Activated CD8-positive, alpha-beta T cell treated with anti-CD3 and anti-CD28 coated beads for 36 hours (primary cell): ENCODE measurements around the gene KIAA1755. TPM values are rescaled to one million over a fixed set of nuclear protein-coding genes. Genes with fewer than 3 reads are reported as not detected.

ENCODE experiments used
- ATAC-seq: fragments of 200-7000 bp; cut with Tn5 transposase; one replicate; pipeline ENCODE4 v1.10.0; 2021; ENCODE audit warnings: mild to moderate bottlenecking, moderate library complexity
- CTCF ChIA-PET: fragments of 350-600 bp; sonication (Branson Sonifier 250); formaldehyde crosslinking; loops from one replicate; lab custom pipeline; 2021; ENCODE audit warnings: antibody characterized with exemption; lab: Charles Lee
- POLR2A ChIA-PET: fragments of 350-600 bp; sonication (Branson Sonifier 250); formaldehyde crosslinking; loops from one replicate; lab custom pipeline; 2021; ENCODE audit warnings: antibody characterized with exemption; lab: Charles Lee
- DNase-seq: peaks from one replicate; pipeline ENCODE4 v3.0.0-alpha.2; 2020
- H3K27ac Mint-ChIP-seq: one replicate; pipeline ENCODE4 v1.8.0; 2021; ENCODE audit warnings: mild to moderate bottlenecking, mixed read lengths
- H3K27me3 Mint-ChIP-seq: one replicate; pipeline ENCODE4 v1.8.0; 2021; ENCODE audit warnings: mixed read lengths
- H3K36me3 Mint-ChIP-seq: one replicate; pipeline ENCODE4 v1.8.0; 2021; ENCODE audit warnings: low read depth, mixed read lengths
- H3K4me1 Mint-ChIP-seq: one replicate; pipeline ENCODE4 v1.8.0; 2021; ENCODE audit warnings: low read depth, mixed read lengths
- H3K4me3 Mint-ChIP-seq: one replicate; pipeline ENCODE4 v1.8.0; 2021; ENCODE audit warnings: mild to moderate bottlenecking, moderate library complexity, mixed read lengths
- H3K9me3 Mint-ChIP-seq: one replicate; pipeline ENCODE4 v1.8.0; 2021; ENCODE audit warnings: mixed read lengths
- intact Hi-C: fragments of 100-400 bp; cut with micrococcal nuclease; formaldehyde crosslinking; loops from one replicate; pipeline ENCODE4 v1.10.0; 2022
- total RNA-seq, 2 experiments: library from RNA; stranded (reverse); gene quantifications; one replicate each; pipeline ENCODE4 v1.2.3, GENCODE V29; 2021
- TF ChIP-seq, protein P1 (sequence below): fragments of 200-600 bp; IDR thresholded peaks from one replicate; pipeline ENCODE4 v1.8.0; 2022; ENCODE audit warnings: antibody characterized with exemption, mild to moderate bottlenecking

The KIAA1755 gene
- total RNA-seq, 2 experiments from 2014 or later = not detected

DNA sequence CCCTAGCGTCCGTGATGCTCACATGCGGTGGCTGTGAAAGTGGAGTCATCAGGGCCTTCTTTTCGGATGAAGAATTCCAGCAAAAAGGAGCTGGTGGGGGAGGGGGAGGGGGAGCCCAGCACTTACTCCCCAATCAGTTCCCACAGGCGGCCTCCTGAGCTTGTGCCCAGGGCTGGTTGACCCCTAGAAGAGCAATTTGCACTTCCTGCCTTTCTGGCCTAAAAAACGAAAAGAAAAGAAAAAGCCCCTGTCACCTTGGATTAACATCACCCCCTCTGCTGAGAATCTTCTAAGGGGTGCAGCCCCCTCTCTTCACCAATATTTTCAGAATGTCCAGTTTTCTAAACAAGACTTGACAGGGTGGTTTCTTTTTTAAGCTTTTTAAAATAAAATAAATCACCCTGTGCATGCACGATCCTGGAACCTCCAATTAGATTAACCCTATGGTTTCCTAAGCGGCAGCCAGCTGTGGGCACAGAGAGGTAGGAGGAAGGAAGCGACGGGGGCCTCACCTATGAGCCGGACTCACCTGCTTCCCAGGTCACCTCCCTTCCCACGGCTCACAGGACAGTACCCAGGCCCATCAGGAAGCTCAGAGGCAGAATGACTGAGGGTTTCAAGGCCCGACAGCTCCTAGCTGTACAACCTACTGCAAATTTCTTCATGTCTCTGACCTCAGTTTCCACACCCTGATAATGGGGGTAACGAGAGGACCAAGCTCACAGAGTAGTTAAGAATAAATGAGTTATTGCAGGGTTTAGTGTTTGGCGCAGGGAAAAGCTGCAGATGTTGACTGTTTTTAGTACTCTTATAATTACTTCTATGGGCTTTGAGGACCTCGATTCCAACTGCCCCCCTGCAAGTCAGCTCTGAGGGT lies 85.0 kb downstream of the KIAA1755 start:
- H3K36me3 Mint-ChIP-seq = no peaks in the 10 kb centered on the region
- no peak for ATAC-seq
- no peaks in the 10 kb centered on the region for H3K9me3 Mint-ChIP-seq
- H3K27ac Mint-ChIP-seq = no peak overlapping the region
- H3K27me3 Mint-ChIP-seq = peaks cover 6% of the 10 kb centered on the region
- CTCF ChIA-PET = interaction anchor here (1.1 to 1.6 kb wide), 2 partner anchors 45 to 102 kb away, joined by 3 to 9 read pairs; no protein-coding TSS in a partner anchor
- TF ChIP-seq, protein P1, sequence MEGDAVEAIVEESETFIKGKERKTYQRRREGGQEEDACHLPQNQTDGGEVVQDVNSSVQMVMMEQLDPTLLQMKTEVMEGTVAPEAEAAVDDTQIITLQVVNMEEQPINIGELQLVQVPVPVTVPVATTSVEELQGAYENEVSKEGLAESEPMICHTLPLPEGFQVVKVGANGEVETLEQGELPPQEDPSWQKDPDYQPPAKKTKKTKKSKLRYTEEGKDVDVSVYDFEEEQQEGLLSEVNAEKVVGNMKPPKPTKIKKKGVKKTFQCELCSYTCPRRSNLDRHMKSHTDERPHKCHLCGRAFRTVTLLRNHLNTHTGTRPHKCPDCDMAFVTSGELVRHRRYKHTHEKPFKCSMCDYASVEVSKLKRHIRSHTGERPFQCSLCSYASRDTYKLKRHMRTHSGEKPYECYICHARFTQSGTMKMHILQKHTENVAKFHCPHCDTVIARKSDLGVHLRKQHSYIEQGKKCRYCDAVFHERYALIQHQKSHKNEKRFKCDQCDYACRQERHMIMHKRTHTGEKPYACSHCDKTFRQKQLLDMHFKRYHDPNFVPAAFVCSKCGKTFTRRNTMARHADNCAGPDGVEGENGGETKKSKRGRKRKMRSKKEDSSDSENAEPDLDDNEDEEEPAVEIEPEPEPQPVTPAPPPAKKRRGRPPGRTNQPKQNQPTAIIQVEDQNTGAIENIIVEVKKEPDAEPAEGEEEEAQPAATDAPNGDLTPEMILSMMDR = no peak
- intact Hi-C loops = no loop called here
- POLR2A ChIA-PET = no interaction called here
- no peak overlapping the region for H3K4me3 Mint-ChIP-seq
- DNase-seq = no peak
- no peaks in the 10 kb centered on the region for H3K4me1 Mint-ChIP-seq

DNA sequence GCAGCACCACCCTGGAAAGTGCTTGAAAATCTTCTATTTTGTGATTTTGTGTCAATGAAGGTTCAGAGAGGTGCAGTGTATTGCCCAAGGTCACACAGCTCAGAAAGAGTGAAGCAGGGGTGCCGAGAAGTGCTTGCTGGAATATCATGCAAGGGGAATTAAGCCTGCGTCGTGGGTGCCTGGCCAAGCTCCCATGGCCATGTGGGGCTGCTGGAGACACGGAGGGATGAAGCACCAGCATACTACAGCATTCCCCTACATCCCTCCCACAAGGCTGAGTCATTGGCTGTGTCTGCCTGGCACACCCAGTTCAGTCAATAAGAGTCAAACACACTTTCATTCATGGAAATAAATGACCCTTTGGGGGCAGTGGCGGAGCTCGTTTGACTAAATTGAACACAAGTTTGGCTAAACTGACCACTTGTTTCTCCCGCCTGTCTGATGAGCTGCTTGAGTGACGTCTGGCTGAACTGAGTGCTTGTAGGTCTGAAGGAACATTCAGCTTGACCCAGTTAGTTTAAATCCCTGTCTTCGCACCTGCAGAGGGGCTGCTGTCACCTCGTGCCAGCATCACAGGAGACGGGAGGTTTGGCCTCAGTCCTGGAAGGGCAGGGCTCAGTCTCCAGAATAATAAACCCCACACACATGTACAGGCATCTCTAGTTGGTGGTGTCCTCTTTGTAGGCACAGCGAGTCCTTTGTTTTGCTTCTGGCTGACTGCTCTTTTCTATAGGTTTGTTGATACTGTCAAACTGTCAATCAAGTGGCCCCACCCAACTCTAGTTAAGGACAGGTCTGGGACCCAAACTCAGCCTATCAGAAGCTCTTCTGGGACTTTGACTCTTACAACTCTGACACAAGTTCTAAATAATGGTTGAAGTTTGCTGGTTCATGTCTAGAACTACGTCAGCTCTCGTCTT lies 87.0 kb downstream of the KIAA1755 start:
- no peak for DNase-seq
- Mint-ChIP-seq H3K27me3 (no peaks in the 10 kb centered on the region), H3K36me3 (no peaks in the 10 kb centered on the region), H3K4me3 (no peak overlapping the region), H3K27ac (no peak overlapping the region), H3K9me3 (no peaks in the 10 kb centered on the region), H3K4me1 (peaks cover 4% of the 10 kb centered on the region)
- ChIA-PET POLR2A (no interaction called here), CTCF (interaction anchor here (0.9 kb wide), 1 partner anchor 9 kb away, joined by 3 read pairs; no protein-coding TSS in a partner anchor)
- intact Hi-C loops = no loop called here
- ATAC-seq = no peak
- TF ChIP-seq, protein P1 = no peak

DNA sequence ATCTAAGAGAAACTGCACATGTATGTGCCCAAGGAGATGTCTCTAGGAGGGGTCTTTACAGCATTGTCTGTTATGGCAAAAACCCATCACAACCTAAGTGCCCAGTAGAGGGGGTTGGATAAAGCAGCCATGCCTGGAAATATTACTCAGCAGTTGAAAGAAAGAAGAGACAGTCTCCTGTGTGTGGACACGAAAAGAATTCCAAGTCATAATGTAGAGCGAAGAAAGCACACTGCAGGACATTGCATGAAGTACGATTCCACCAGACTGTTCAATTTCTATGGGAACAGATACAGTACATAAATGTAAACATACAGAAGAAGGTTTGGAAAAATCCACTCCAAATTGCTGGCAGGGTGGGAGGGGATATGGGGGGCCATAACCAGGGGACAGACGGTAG lies 88.1 kb downstream of the KIAA1755 start:
- H3K27me3 Mint-ChIP-seq = no peaks in the 10 kb centered on the region
- TF ChIP-seq, protein P1 = no peak
- no peaks in the 10 kb centered on the region for H3K36me3 Mint-ChIP-seq
- H3K9me3 Mint-ChIP-seq = no peaks in the 10 kb centered on the region
- ATAC-seq (no peak), DNase-seq (no peak)
- intact Hi-C loops = no loop called here
- ChIA-PET CTCF (no interaction called here), POLR2A (no interaction called here)
- no peak overlapping the region for H3K27ac Mint-ChIP-seq
- peaks cover 4% of the 10 kb centered on the region for H3K4me1 Mint-ChIP-seq
- H3K4me3 Mint-ChIP-seq = no peak overlapping the region

DNA sequence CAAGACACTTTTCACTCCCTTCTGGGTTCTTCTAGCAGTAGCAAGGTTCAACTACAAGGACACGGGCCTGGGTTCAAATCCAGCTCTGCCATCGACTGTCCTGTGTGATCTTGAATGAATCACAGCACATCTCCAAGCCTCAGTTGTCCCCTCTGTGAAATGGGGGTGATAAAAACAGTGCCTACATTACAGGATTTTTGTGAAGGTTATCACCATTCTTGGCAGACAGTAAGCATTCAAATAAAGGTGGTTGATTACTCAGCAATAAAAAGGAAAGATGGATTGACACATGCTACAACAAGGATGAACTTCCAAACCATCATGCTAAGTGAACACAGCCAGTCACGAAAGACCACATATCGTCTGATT lies 88.9 kb downstream of the KIAA1755 start:
- H3K4me1 Mint-ChIP-seq = peaks cover 4% of the 10 kb centered on the region
- ATAC-seq = no peak
- H3K27ac Mint-ChIP-seq = no peak overlapping the region

More for the DNA sequence above, 88.9 kb downstream of the KIAA1755 start:
- H3K36me3 Mint-ChIP-seq = no peaks in the 10 kb centered on the region
- CTCF ChIA-PET = no interaction called here
- no peak for DNase-seq
- POLR2A ChIA-PET = no interaction called here
- intact Hi-C loops = no loop called here
- no peaks in the 10 kb centered on the region for H3K27me3 Mint-ChIP-seq
- H3K4me3 Mint-ChIP-seq = no peak overlapping the region
- TF ChIP-seq, protein P1 = no peak
- no peaks in the 10 kb centered on the region for H3K9me3 Mint-ChIP-seq
